ENCODE results near the gene APOL1.

DNA sequence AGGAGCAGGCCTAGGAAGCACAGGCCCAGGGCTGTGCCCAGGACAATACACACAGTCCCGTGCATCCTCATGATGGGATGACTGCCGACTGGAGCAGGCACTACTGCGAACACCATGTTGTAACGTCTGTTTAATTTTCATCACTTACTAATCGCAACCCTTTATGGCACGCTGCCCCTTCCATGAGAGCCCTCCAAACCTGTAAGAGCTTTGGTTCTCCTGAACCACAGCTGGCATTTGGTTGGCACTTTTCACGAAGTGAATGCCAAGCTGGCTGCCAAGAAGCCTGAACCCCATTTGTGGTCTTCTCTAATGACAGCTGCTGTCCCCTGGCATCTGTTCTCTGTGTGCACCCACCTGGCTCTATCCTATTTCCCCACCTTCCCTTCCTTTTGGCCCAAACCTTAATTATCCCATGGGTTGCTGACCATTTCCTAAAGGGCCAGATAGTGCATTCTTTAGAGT lies 36.5 kb downstream of the APOL1 start:
- TF ChIP-seq, protein P1, sequence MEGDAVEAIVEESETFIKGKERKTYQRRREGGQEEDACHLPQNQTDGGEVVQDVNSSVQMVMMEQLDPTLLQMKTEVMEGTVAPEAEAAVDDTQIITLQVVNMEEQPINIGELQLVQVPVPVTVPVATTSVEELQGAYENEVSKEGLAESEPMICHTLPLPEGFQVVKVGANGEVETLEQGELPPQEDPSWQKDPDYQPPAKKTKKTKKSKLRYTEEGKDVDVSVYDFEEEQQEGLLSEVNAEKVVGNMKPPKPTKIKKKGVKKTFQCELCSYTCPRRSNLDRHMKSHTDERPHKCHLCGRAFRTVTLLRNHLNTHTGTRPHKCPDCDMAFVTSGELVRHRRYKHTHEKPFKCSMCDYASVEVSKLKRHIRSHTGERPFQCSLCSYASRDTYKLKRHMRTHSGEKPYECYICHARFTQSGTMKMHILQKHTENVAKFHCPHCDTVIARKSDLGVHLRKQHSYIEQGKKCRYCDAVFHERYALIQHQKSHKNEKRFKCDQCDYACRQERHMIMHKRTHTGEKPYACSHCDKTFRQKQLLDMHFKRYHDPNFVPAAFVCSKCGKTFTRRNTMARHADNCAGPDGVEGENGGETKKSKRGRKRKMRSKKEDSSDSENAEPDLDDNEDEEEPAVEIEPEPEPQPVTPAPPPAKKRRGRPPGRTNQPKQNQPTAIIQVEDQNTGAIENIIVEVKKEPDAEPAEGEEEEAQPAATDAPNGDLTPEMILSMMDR (IDR thresholded peaks at IDR 0.05; ENCODE audit: low read length), result no peak
- TF ChIP-seq EZH2 (optimal IDR thresholded peaks at IDR 0.05; ENCODE audit: low read depth, low read length) (no peak), EZH2phosphoT487 (IDR thresholded peaks at IDR 0.05; ENCODE audit: low read length) (no peak)

Data from MM.1S (cell line).